Non-pigmented ciliary epithelial cell (primary cell): ENCODE data around the gene MEX3A.
"Not testable (repeated sequence)": the region's sequence is repeated elsewhere in the genome, so short reads cannot be mapped to it uniquely, and the experiment has no call there.

Experiments used
- DNase-seq: peaks from one replicate; pipeline ENCODE4 v3.0.0-alpha.2; 2010; ENCODE audit warnings: low read depth

MEX3A gene

GRCh38 chr1:156082309-156083091 lies at the start of gene MEX3A:
Gene MEX3A, minus strand, starts transcription at chr1:156082465. Its CDS starts 467 bp downstream, at chr1:156081998.
- DNase-seq = no peak

DNA sequence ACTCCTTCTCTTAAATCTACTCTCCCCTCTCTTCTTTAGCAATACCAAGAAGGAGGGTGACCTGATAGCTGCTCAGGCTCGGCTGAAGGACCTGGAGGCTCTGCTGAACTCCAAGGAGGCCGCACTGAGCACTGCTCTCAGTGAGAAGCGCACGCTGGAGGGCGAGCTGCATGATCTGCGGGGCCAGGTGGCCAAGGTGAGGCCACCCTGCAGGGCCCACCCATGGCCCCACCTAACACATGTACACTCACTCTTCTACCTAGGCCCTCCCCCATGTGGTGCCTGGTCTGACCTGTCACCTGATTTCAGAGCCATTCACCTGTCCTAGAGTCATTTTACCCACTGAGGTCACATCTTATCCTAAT lies 48.3 kb upstream of the MEX3A start:
- DNase-seq = no peak

DNA sequence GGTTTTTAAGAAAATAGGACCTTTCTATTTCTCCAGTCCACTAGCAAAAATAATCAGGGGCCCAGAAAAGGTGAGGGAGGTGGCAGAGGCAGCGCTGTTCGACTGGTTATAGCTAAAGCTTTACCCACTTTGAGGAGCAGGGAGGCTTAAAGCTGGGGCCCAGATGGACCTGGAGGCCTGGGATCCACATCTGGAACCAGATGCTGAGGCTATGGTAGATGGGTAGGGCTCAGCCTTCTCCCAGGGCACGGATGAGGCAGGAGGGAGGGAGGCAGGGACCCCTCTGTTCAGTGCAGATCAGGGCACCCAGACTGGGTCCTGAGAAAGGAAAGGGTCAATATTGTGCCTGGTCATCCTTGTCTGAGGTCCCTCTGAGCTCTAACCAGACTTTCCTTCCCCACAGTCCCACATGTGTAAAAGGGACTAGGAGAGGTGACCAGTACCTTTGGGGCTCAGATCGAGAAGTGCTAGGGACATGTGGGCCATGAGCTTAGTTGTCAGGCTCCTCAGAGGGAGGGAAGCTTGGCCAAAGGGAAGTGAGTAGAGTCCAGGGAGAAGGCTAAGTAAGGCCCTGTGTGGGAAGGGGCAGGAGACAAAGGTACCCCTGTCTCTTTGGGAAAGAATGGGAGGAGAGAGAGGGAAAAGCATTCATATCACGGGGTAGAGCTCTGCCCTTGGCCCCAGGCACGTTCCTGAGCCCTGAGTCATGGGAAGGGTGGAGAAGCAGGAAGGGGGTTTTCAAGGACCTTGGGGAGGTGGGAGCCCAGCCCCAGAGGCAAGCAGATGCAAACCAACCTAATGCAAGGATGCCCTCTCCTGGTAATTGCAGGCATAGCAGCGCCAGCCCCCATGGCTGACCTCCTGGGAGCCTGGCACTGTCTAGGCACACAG lies 47.7 kb upstream of the MEX3A start:
- DNase-seq = peak; percentile 89

DNA sequence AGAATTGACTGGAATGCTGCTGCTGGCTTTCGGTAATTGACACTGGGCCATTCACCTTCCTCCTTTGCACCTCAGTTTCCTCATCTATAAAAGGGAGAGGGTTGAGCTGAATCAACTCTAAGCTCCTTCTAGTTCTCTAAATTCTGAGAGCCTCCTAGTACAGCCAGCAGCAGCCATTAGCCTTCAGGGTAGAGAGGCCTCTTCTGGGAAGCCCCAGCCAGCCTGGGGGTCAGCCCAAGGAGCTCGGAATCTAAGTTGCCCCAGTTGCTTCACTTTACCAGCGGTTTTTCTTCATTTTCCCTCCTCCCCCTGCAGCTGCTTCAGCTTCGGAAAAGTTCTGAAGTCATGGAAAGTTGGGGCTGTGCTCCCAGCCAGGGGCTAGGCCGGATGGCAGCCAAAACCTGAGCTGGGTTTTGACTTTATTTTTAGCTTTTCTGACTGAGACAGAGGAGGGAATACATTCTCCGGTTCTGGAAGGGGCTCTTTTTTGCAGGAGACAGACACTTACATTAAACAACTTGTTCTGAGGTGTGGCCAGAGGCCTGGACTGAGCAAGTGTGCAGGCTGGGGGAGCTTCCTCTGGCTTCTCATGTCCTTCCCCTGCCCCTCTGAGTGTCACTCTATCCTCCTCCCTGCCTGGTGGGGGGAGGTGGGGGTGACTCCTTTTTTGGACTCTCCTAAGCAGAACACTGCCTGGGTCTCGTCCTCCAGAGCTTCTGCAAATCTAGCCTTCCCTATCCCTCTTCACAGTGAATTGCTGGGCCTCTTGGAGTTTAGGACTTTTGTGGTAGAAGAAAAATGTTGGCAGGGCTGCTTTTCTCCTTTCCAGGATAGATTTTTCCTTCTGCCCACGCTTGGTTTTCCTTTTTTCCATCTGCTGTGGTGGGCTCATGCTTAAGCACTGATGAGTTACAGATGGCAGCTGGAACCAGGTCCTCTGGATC lies 46.7 kb upstream of the MEX3A start:
- no peak for DNase-seq

DNA sequence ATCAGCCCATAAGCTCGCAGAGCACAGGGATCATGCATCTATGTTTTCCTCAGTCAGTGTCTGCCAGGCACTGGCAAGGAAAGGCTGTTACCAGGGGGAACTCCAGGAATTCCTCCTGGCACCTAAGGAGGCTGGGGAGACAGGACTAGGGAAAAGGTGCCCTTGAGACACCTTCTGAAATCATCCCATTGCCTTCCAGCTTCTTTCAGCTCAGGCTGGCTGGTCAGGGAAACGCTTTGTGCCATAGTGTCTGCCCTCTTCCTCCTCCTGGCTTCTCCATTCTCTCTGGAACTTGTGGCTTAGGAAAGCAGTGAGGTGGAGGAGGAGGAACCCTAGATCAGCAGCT lies 46.0 kb upstream of the MEX3A start:
- DNase-seq = no peak

- DNase-seq = peak; percentile 68
Observed at GRCh38 chr1:156126630-156127534, 44.6 kb upstream of the MEX3A start.

GRCh38 chr1:156126043-156126629 lies 43.9 kb upstream of the MEX3A start:
- peak; percentile 73 for DNase-seq

DNA sequence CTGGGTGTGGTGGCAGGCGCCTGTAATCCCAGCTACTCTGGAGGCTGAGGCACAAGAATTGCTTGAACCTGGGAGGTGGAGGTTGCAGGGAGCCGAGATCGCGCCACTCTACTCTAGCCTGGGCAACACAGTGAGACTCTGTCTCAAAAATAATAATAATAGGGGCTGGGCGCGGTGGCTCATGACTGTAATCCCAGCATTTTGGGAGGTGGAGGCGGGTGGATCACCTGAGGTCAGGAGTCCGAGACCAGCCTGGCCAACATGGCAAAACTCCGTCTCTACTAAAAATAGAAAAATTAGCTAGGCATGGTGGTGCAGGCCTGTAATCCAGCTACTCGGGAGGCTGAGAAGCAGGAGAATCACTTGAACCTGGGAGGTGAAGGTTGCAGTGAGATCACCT lies 43.3 kb upstream of the MEX3A start:
- not testable (repeated sequence) for DNase-seq

GRCh38 chr1:156124557-156125483 lies 42.6 kb upstream of the MEX3A start:
- DNase-seq = no peak

GRCh38 chr1:156123356-156124196 lies 41.3 kb upstream of the MEX3A start:
- peak; percentile 93 for DNase-seq

GRCh38 chr1:156122519-156123355 lies 40.5 kb upstream of the MEX3A start:
- peak; percentile 63 for DNase-seq

GRCh38 chr1:156122086-156122485 lies 39.8 kb upstream of the MEX3A start:
- DNase-seq = no peak

DNA sequence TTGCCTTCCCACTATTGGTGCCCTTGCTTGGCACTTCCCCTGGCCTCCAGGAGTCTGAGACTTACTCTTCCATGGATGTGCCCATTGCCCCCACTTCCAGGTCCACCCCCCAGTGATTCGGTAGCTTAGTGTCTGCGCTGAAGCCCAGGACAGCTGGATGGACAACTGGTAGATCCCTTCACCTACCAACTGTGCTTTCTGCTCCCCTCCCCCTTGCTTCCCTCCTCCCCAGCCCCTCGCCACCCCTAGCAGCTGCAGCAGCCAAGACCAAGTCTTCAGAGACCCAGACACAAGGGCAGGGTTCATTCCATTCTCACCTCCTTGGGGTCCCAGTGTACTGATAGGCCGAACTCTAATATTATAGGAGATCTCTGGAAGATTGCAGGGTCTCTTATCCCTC lies 39.2 kb upstream of the MEX3A start:
- DNase-seq = no peak

DNA sequence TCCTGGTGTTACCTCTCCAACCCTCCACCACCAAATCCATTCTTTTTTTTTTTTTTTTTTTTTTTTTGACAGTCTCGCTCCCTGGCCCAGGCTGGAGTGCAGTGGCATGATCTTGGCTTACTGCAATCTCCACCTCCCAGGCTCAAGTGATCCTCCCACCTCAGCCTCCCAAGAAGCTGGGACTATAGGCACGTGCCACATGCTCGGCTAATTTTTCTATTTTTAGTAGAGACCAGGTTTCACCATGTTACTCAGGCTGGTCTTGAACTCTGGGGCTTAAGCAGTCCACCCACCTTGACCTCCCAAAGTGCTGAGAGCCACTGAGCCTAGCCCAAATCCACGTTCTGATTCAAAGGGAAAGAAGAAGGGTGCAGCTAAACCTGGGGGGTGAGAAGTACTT lies 38.7 kb upstream of the MEX3A start:
- DNase-seq = not testable (repeated sequence)

DNA sequence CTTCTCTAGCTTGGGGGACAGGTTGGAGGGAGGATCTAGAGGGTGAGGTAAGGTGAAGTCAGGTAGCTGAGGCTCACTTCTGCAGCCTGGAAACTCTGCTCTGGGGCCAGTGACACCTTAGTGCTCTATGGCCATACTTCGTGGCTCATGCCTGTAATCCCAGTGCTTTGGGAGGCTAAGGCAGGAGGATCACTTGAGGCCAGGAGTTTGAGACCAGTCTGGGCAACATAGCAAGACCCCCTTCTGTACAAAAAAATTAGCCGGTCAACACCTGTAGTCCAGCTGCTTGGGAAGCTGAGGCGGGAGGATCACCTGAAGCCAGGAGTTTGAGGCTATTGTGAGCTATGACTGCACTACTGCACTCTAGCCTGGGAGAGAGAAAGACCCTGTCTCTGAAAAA lies 38.1 kb upstream of the MEX3A start:
- no peak for DNase-seq

GRCh38 chr1:156119503-156120209 lies 37.4 kb upstream of the MEX3A start:
- DNase-seq = no peak
